NCI-H2029 treated with DMSO at 0.1 percent for 48 hours (cell line): ENCODE measurements around the gene SNX6.
"Not testable (repeated sequence)": the region's sequence is repeated elsewhere in the genome, so short reads cannot be mapped to it uniquely, and the experiment has no call there.

Experiments used
- DNase-seq: peaks from one replicate; lab custom pipeline; 2025; lab: John Stamatoyannopoulos, UW

Gene SNX6

GRCh38 chr14:34634360-34634771 is 4.4 kb upstream of the SNX6 start:
- not testable (repeated sequence) for DNase-seq

GRCh38 chr14:34633742-34634141 is 3.8 kb upstream of the SNX6 start:
- DNase-seq = no peak

GRCh38 chr14:34632411-34632978 is 2.5 kb upstream of the SNX6 start:
- DNase-seq = no peak

- DNase-seq = no peak
Observed at GRCh38 chr14:34629344-34629656, 648 bp downstream of the SNX6 start.

GRCh38 chr14:34628681-34629135 is 1.2 kb downstream of the SNX6 start:
- DNase-seq = no peak

- no peak for DNase-seq
Observed at GRCh38 chr14:34623506-34623905, 6.4 kb downstream of the SNX6 start.

GRCh38 chr14:34620839-34621238 is 9.1 kb downstream of the SNX6 start:
- DNase-seq = no peak

- DNase-seq = no peak
Observed at GRCh38 chr14:34620115-34620514, 9.8 kb downstream of the SNX6 start.

- DNase-seq = no peak
Observed at GRCh38 chr14:34619471-34619870, 10.5 kb downstream of the SNX6 start.

GRCh38 chr14:34616360-34616759 is 13.6 kb downstream of the SNX6 start:
- DNase-seq = no peak

- DNase-seq = no peak
Observed at GRCh38 chr14:34615507-34615906, 14.4 kb downstream of the SNX6 start.

GRCh38 chr14:34614638-34615037 is 15.3 kb downstream of the SNX6 start:
- DNase-seq = no peak

- DNase-seq = no peak
Observed at GRCh38 chr14:34610101-34610500, 19.8 kb downstream of the SNX6 start.

GRCh38 chr14:34605461-34605860 is 24.5 kb downstream of the SNX6 start:
- DNase-seq = no peak

- no peak for DNase-seq
Observed at GRCh38 chr14:34604995-34605394, 25.0 kb downstream of the SNX6 start.

GRCh38 chr14:34596891-34597290 is 33.1 kb downstream of the SNX6 start:
- no peak for DNase-seq

- no peak for DNase-seq
Observed at GRCh38 chr14:34593740-34594375, 36.1 kb downstream of the SNX6 start.

- no peak for DNase-seq
Observed at GRCh38 chr14:34592623-34593022, 37.3 kb downstream of the SNX6 start.

GRCh38 chr14:34583525-34583924 is 46.4 kb downstream of the SNX6 start:
- DNase-seq = no peak

- no peak for DNase-seq
Observed at GRCh38 chr14:34582117-34582680, 47.7 kb downstream of the SNX6 start.

GRCh38 chr14:34580381-34580780 is 49.6 kb downstream of the SNX6 start:
- DNase-seq = no peak

GRCh38 chr14:34571771-34572170 is 58.2 kb downstream of the SNX6 start:
- DNase-seq = no peak

- DNase-seq = no peak
Observed at GRCh38 chr14:34569750-34570149, 60.2 kb downstream of the SNX6 start.

GRCh38 chr14:34568803-34569202 is 61.1 kb downstream of the SNX6 start:
- DNase-seq = no peak
